GM12878 (cell line): ENCODE results near the gene RHOG. TPM values are rescaled to one million over a fixed set of nuclear protein-coding genes. Genes with fewer than 3 reads are reported as not detected.

ENCODE experiments used
- ATAC-seq: fragments of 200-7000 bp; cut with Tn5 transposase; 3 replicates; pipeline ENCODE4 v1.9.1; 2020; ENCODE audit warnings: mild to moderate bottlenecking, moderate library complexity
- BruUV-seq: library from RNA; stranded (reverse); fragments of 400-500 nt; replicated peaks from 2 replicates; lab custom pipeline; 2021; lab: Mats Ljungman, UMichigan
- CTCF ChIA-PET: fragments of 300-600 bp; sonication (Branson Sonifier 250); formaldehyde crosslinking; extraction: SDS; loops from one replicate; lab custom pipeline; 2021; ENCODE audit warnings: inconsistent platforms; lab: Yijun Ruan, JAX
- POLR2A ChIA-PET: fragments of 350-600 bp; formaldehyde crosslinking; extraction: SDS; loops from one replicate; lab custom pipeline; 2021; ENCODE audit warnings: inconsistent platforms; lab: Charles Lee
- RAD21 ChIA-PET: fragments of 300-600 bp; sonication (Branson Sonifier 250); formaldehyde crosslinking; loops from one replicate; lab custom pipeline; 2023; ENCODE audit warnings: antibody characterized with exemption; ENCODE audit not compliant: unreplicated experiment; lab: Charles Lee
- SMC1A ChIA-PET: fragments of 300-600 bp; sonication (Branson Sonifier 250); formaldehyde crosslinking; loops from one replicate; lab custom pipeline; 2023; ENCODE audit not compliant: unreplicated experiment, uncharacterized antibody; lab: Charles Lee
- DNase-seq: peaks from one replicate; pipeline ENCODE4 v3.0.0-alpha.2; 2011; ENCODE audit warnings: low read depth, low spot score
- FAIRE-seq: peaks from 3 replicates; lab custom pipeline; 2011; peaks lifted over from hg19 to GRCh38; lab: Jason Lieb, UNC
- H2AFZ ChIP-seq: 2 replicates; pipeline ENCODE4 v1.6.0; 2011; ENCODE audit warnings: low read depth, low read length, control low read depth; ENCODE audit not compliant: control insufficient read depth
- H3K27ac ChIP-seq: 2 replicates; pipeline ENCODE4 v1.5.1; 2011; ENCODE audit warnings: control low read depth; ENCODE audit not compliant: control insufficient read depth, insufficient read depth
- H3K27me3 ChIP-seq, 2 experiments: replicated peaks in 1 of 2; 2 replicates each; pipeline versions ENCODE4 v1.6.0 to v1.6.1; 2011; ENCODE audit warnings: low read length in 1 of 2; ENCODE audit not compliant: control insufficient read depth in 2 of 2, insufficient read depth in 2 of 2
- H3K36me3 ChIP-seq, 2 experiments: 2 replicates each; pipeline ENCODE4 v1.5.1; 2011; ENCODE audit warnings: low read length in 1 of 2; ENCODE audit not compliant: control insufficient read depth in 2 of 2, insufficient read depth in 2 of 2
- H3K4me1 ChIP-seq: 2 replicates; pipeline ENCODE4 v1.6.1; 2011; ENCODE audit warnings: mild to moderate bottlenecking, low read length, moderate library complexity, mixed read lengths; ENCODE audit not compliant: control insufficient read depth, insufficient read depth
- H3K4me2 ChIP-seq: 2 replicates; pipeline ENCODE4 v1.6.0; 2011; ENCODE audit warnings: control low read depth; ENCODE audit not compliant: control insufficient read depth, insufficient read depth
- H3K4me3 ChIP-seq: fragments of 200-600 bp; sonication (generic); 2 replicates; pipeline ENCODE4 v1.5.1; 2016
- H3K79me2 ChIP-seq: 2 replicates; pipeline ENCODE4 v1.6.0; 2011; ENCODE audit warnings: low read length; ENCODE audit not compliant: control insufficient read depth, insufficient read depth
- H3K9ac ChIP-seq: 2 replicates; pipeline ENCODE4 v1.8.0; 2011; ENCODE audit warnings: low read length, control low read depth, mixed read lengths; ENCODE audit not compliant: control insufficient read depth, insufficient read depth
- H3K9me3 ChIP-seq: replicated peaks from 3 replicates; pipeline ENCODE4 v1.5.1; 2011; ENCODE audit warnings: mild to moderate bottlenecking, low read length; ENCODE audit not compliant: control insufficient read depth, insufficient read depth
- H4K20me1 ChIP-seq: 2 replicates; pipeline ENCODE4 v1.6.0; 2011; ENCODE audit not compliant: control insufficient read depth, insufficient read depth
- CBX3 ChIP-seq: fragments of 200-600 bp; sonication (generic); IDR thresholded peaks from 2 replicates; pipeline ENCODE4 v1.6.1; 2016; ENCODE audit warnings: low read depth, borderline replicate concordance
- ESRRA ChIP-seq: IDR thresholded peaks from 2 replicates; pipeline ENCODE4 v1.6.1; 2012; ENCODE audit warnings: mild to moderate bottlenecking, low read length, improper control_type of control experiment
- IRF3 ChIP-seq: fragments of 450-650 bp; IDR thresholded peaks from 2 replicates; pipeline ENCODE4 v1.6.1; 2014; ENCODE audit warnings: mild to moderate bottlenecking
- MEF2B ChIP-seq: fragments of 450-650 bp; IDR thresholded peaks from 2 replicates; pipeline ENCODE4 v1.6.1; 2018; ENCODE audit warnings: mild to moderate bottlenecking, moderate library complexity; ENCODE audit not compliant: partially characterized antibody, poor library complexity, severe bottlenecking
- MLLT1 ChIP-seq: fragments of 450-650 bp; IDR thresholded peaks from 2 replicates; pipeline ENCODE4 v1.6.1; 2016; ENCODE audit warnings: mild to moderate bottlenecking
- NFXL1 ChIP-seq: fragments of 450-650 bp; IDR thresholded peaks from 2 replicates; pipeline ENCODE4 v1.6.1; 2017; ENCODE audit warnings: antibody characterized with exemption, mild to moderate bottlenecking, borderline replicate concordance
- PKNOX1 ChIP-seq: fragments of 450-650 bp; IDR thresholded peaks from 2 replicates; pipeline ENCODE4 v1.6.1; 2016; ENCODE audit warnings: mild to moderate bottlenecking
- RUNX3 ChIP-seq: IDR thresholded peaks from 2 replicates; pipeline ENCODE4 v1.6.1; 2012; ENCODE audit warnings: low read length, inconsistent platforms
- SMARCA5 ChIP-seq: fragments of 450-650 bp; IDR thresholded peaks from 2 replicates; pipeline ENCODE4 v1.6.1; 2017; ENCODE audit warnings: mild to moderate bottlenecking
- TARDBP ChIP-seq: IDR thresholded peaks from 2 replicates; pipeline ENCODE4 v1.6.1; 2016; ENCODE audit warnings: borderline replicate concordance
- TBL1XR1 ChIP-seq: IDR thresholded peaks from 2 replicates; pipeline ENCODE4 v1.6.1; 2012; ENCODE audit warnings: low read depth, low read length, improper control_type of control experiment
- ZNF217 ChIP-seq: fragments of 450-650 bp; IDR thresholded peaks from 2 replicates; pipeline ENCODE4 v1.6.1; 2017; ENCODE audit warnings: antibody characterized with exemption, mild to moderate bottlenecking
- in situ Hi-C: fragments of 300-500 bp; cut with MboI; formaldehyde crosslinking; loops from 9 replicates; pipeline ENCODE4 v1.14.3; 2018; ENCODE audit warnings: mixed read lengths
- intact Hi-C: fragments of 100-400 bp; cut with micrococcal nuclease; formaldehyde crosslinking; loops from one replicate; pipeline ENCODE4 v1.14.2; 2022; ENCODE audit not compliant: unreplicated experiment
- polyA plus RNA-seq, 11 experiments: library from polyadenylated mRNA; depleted of rRNA in 4 of 11; unstranded in 6 of 11; stranded (reverse) in 5 of 11; fragments of >200 nt; fragmentation: Nextera tagmentation in 4 of 11; fragmentation: Illumina TruSeq in 1 of 11; extraction: Ambion mirVana in 4 of 11; extraction: Trizol in 1 of 11; gene quantifications; 1 replicate in 1 of 11; 2 replicates in 10 of 11; pipeline versions ENCODE4 v1.2.1 to v1.2.3, GENCODE V29; 2011 to 2016; ENCODE audit warnings: inconsistent platforms in 2 of 11, missing spikeins in 2 of 11, low read depth in 1 of 11
- total RNA-seq, 4 experiments: library from RNA; depleted of rRNA in 3 of 4; stranded (reverse); fragments of >200 nt in 3 of 4; fragmentation: Illumina TruSeq in 1 of 4; extraction: Trizol in 1 of 4; gene quantifications; 2 replicates each; pipeline versions ENCODE4 v1.2.1 to v1.2.3, GENCODE V29; 2013 to 2021
- TF ChIP-seq, protein P1 (sequence below): fragments of 450-650 bp; formaldehyde crosslinking; IDR thresholded peaks from 2 replicates; pipeline ENCODE4 v1.4.0; 2022; ENCODE audit warnings: mild to moderate bottlenecking, moderate library complexity

RHOG gene
- total and polyA plus RNA-seq, 10 of the 15 experiments (the other 5 are each of a cell fraction or from before 2014, with no cell fraction given), result 16.0 to 172 (median 94.8) TPM

DNA sequence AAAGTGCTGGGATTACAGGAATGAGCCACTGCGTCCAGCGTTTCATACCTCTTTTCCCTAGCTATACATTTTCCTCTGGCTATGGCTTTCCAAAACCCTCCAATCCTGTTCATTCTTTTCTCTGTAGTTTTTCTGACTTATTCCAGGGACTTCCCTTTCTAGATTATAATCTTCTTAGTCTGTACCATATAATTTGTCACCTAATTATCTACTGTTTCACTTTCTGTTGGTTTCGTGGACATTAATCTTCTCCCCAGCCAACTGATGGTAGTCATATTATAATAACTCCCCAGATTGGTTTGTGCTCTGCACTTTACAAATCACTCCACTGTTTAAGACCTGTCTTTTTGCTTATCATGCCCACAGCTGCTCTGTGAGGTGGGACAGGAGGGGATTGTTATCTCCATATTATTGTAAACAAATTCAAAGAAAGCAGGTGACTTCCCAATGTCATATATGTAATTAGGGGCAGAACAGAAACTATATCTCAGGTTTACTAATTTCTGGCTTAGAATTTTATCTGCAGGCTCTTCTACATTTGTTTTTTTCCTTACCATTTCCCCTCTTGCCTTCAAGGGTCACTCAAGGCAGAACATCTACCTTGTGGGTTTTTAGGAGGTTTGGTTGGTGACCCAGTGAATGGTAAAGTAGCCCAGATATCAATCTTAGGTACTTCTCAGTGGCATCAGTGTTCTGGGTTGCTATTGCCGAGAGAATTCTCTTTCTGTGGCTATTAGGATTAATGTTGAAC lies 38.6 kb upstream of the RHOG start (continued):
- TF ChIP-seq MEF2B (peak; percentile 45), RUNX3 (peak; percentile 30), CBX3 (no peak), PKNOX1 (peak; percentile 90), NFXL1 (no peak), ESRRA (no peak), TBL1XR1 (no peak), MLLT1 (no peak)

DNA sequence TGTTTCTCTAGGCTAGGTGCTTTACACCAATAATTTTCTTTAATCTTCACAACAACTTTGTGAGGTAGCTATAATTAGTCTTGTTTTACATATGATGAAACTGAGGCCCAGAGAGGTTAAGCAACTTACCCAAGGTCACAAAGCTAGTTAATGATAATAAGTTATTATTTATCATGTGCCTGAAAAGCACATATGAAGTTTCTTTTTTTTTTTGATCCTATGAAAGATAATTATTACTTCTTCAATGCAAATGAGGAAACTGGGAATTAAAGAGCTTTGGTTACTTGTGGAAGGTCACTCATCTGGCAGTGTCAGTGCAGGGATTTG lies 37.5 kb upstream of the RHOG start:
- Histone ChIP-seq H3K27me3 (no peaks in the 10 kb centered on the region), H4K20me1 (no peaks in the 10 kb centered on the region), H3K9me3 (no peaks in the 10 kb centered on the region), H3K36me3 (no peaks in the 10 kb centered on the region), H2AFZ (no peak overlapping the region), H3K4me1 (peaks cover 58% of the 10 kb centered on the region), H3K9ac (peak overlapping the region; percentile 47; the same call in 1 of the 2 replicates), H3K4me2 (peak overlapping the region; percentile 92), H3K27ac (peak overlapping the region; percentile 83), H3K4me3 (peak overlapping the region; percentile 17; the same call in 1 of the 2 replicates), H3K79me2 (peaks cover 84% of the 10 kb centered on the region)
- ChIA-PET SMC1A (interaction anchor here (0.6 to 23.8 kb wide), 18 partner anchors 11 to 195 kb away, joined by 3 to 633 read pairs (median 6); partner anchors contain the start of gene STIM1), RAD21 (interaction anchor here (0.7 to 16.8 kb wide), 16 partner anchors 8 to 194 kb away, joined by 3 to 253 read pairs (median 10); partner anchors contain the start of genes RHOG and STIM1), POLR2A (interaction anchor here (0.7 to 18.1 kb wide), 11 partner anchors 10 to 180 kb away, joined by 3 to 405 read pairs (median 9); partner anchors contain the start of genes RHOG and STIM1), CTCF (interaction anchor here (1.0 to 37.4 kb wide), 7 partner anchors 16 to 194 kb away, joined by 3 to 1047 read pairs (median 5); partner anchors contain the start of genes RHOG and STIM1)
- no peak for DNase-seq
- 0 out of 2 replicates have a peak, but pooled peaks have one; percentile 54 for TF ChIP-seq ZNF217
- peak; percentile 76; the same call in 1 of the 2 replicates for TF ChIP-seq SMARCA5
- TF ChIP-seq IRF3, result no peak
- TF ChIP-seq ESRRA, result peak; percentile 57; the same call in 1 of the 2 replicates
- TF ChIP-seq, protein P1, sequence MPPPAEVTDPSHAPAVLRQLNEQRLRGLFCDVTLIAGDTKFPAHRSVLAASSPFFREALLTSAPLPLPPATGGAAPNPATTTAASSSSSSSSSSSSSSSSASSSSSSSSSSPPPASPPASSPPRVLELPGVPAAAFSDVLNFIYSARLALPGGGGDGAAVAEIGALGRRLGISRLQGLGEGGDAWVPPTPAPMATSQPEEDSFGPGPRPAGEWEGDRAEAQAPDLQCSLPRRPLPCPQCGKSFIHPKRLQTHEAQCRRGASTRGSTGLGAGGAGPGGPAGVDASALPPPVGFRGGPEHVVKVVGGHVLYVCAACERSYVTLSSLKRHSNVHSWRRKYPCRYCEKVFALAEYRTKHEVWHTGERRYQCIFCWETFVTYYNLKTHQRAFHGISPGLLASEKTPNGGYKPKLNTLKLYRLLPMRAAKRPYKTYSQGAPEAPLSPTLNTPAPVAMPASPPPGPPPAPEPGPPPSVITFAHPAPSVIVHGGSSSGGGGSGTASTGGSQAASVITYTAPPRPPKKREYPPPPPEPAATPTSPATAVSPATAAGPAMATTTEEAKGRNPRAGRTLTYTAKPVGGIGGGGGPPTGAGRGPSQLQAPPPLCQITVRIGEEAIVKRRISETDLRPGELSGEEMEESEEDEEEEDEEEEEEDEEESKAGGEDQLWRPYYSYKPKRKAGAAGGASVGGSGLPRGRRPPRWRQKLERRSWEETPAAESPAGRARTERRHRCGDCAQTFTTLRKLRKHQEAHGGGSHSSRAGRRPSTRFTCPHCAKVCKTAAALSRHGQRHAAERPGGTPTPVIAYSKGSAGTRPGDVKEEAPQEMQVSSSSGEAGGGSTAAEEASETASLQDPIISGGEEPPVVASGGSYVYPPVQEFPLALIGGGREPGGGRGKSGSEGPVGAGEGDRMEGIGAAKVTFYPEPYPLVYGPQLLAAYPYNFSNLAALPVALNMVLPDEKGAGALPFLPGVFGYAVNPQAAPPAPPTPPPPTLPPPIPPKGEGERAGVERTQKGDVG, result no peak
- no peak for TF ChIP-seq TARDBP
- ATAC-seq, result no peak
- FAIRE-seq, result no peak
- in situ Hi-C loops (no loop called here), intact Hi-C loops (loop anchor here (2.0 kb wide), 1 partner anchor 23 kb away; the partner anchor contains the start of gene STIM1)
- no TSS peak for BruUV-seq
